WTC11 (cell line): ENCODE measurements around the gene IRX4. TPM values are rescaled to one million over a fixed set of nuclear protein-coding genes. Genes with fewer than 3 reads are reported as not detected.

Experiments
- ATAC-seq: fragments of 200-7000 bp; cut with Tn5 transposase; 2 replicates; pipeline ENCODE4 v1.10.0; 2021; ENCODE audit warnings: mild to moderate bottlenecking, moderate library complexity
- CTCF ChIA-PET: fragments of 300-600 bp; sonication (Branson Sonifier 250); formaldehyde crosslinking; loops from one replicate; lab custom pipeline; 2021; ENCODE audit warnings: antibody characterized with exemption; lab: Charles Lee
- POLR2A ChIA-PET: fragments of 350-600 bp; sonication (Branson Sonifier 250); formaldehyde crosslinking; loops from one replicate; lab custom pipeline; 2021; ENCODE audit warnings: antibody characterized with exemption; lab: Charles Lee
- DNase-seq: peaks from one replicate; pipeline ENCODE4 v3.0.0; 2021; ENCODE audit warnings: low spot score
- H3K27ac Mint-ChIP-seq: 2 replicates; pipeline ENCODE4 v1.8.0; 2021; ENCODE audit warnings: mixed read lengths
- H3K27me3 Mint-ChIP-seq: 2 replicates; pipeline ENCODE4 v1.8.0; 2021; ENCODE audit warnings: low read depth, mild to moderate bottlenecking, moderate library complexity, mixed read lengths
- H3K36me3 Mint-ChIP-seq: 2 replicates; pipeline ENCODE4 v1.8.0; 2021; ENCODE audit warnings: mixed read lengths
- H3K4me1 Mint-ChIP-seq: 2 replicates; pipeline ENCODE4 v1.8.0; 2022; ENCODE audit warnings: mixed read lengths
- H3K4me3 Mint-ChIP-seq: 2 replicates; pipeline ENCODE4 v1.8.0; 2021; ENCODE audit warnings: mild to moderate bottlenecking, moderate library complexity, mixed read lengths
- H3K9me3 Mint-ChIP-seq: 2 replicates; pipeline ENCODE4 v1.8.0; 2021; ENCODE audit warnings: mixed read lengths
- ATF6 ChIP-seq: sonication (generic); formaldehyde crosslinking; IDR thresholded peaks from 2 replicates; pipeline ENCODE4 v1.8.1; 2023; ENCODE audit warnings: mild to moderate bottlenecking, missing genetic modification reagents
- ETV6 ChIP-seq: sonication (generic); formaldehyde crosslinking; IDR thresholded peaks from 2 replicates; pipeline ENCODE4 v1.8.1; 2022; ENCODE audit warnings: mild to moderate bottlenecking, missing genetic modification reagents
- FOXK1 ChIP-seq: sonication (generic); formaldehyde crosslinking; IDR thresholded peaks from 2 replicates; pipeline ENCODE4 v1.8.0; 2022; ENCODE audit warnings: mild to moderate bottlenecking, moderate library complexity, missing genetic modification reagents
- FOXP4 ChIP-seq: sonication (generic); formaldehyde crosslinking; IDR thresholded peaks from 2 replicates; pipeline ENCODE4 v1.8.0; 2022; ENCODE audit warnings: mild to moderate bottlenecking, missing genetic modification reagents
- GABPB1 ChIP-seq: sonication (generic); formaldehyde crosslinking; IDR thresholded peaks from 2 replicates; pipeline ENCODE4 v1.8.1; 2023; ENCODE audit warnings: mild to moderate bottlenecking, missing genetic modification reagents
- MYBL2 ChIP-seq: sonication (generic); formaldehyde crosslinking; IDR thresholded peaks from 2 replicates; pipeline ENCODE4 v1.8.1; 2023; ENCODE audit warnings: mild to moderate bottlenecking, moderate library complexity, missing genetic modification reagents
- NFYB ChIP-seq: sonication (generic); formaldehyde crosslinking; conservative IDR thresholded peaks from 2 replicates; pipeline ENCODE4 v1.8.0; 2022; ENCODE audit warnings: low read depth, missing genetic modification reagents
- OVOL2 ChIP-seq: fragments of 250-450 bp; sonication (Bioruptor Pico); IDR thresholded peaks from 2 replicates; pipeline ENCODE4 v1.9.0; 2021; ENCODE audit warnings: mild to moderate bottlenecking, borderline replicate concordance
- PREB ChIP-seq: sonication (generic); formaldehyde crosslinking; IDR thresholded peaks from 2 replicates; pipeline ENCODE4 v1.8.1; 2022; ENCODE audit warnings: mild to moderate bottlenecking, missing genetic modification reagents, moderate library complexity, borderline replicate concordance
- SP1 ChIP-seq: sonication (generic); formaldehyde crosslinking; conservative IDR thresholded peaks from 2 replicates; pipeline ENCODE4 v1.8.1; 2022; ENCODE audit warnings: missing genetic modification reagents
- TEAD4 ChIP-seq: sonication (generic); formaldehyde crosslinking; IDR thresholded peaks from 2 replicates; pipeline ENCODE4 v1.8.0; 2022; ENCODE audit warnings: mild to moderate bottlenecking, missing genetic modification reagents
- USF1 ChIP-seq: sonication (generic); formaldehyde crosslinking; IDR thresholded peaks from 2 replicates; pipeline ENCODE4 v1.8.0; 2022; ENCODE audit warnings: mild to moderate bottlenecking, missing genetic modification reagents
- ZNF232 ChIP-seq: sonication (generic); formaldehyde crosslinking; IDR thresholded peaks from 2 replicates; pipeline ENCODE4 v1.8.0; 2022; ENCODE audit warnings: mild to moderate bottlenecking, missing genetic modification reagents
- ZNF263 ChIP-seq: sonication (generic); formaldehyde crosslinking; IDR thresholded peaks from 2 replicates; pipeline ENCODE4 v1.8.1; 2022; ENCODE audit warnings: low read depth, mild to moderate bottlenecking, moderate library complexity, missing genetic modification reagents
- ZNF423 ChIP-seq: fragments of 250-450 bp; sonication (Bioruptor Pico); IDR thresholded peaks from 2 replicates; pipeline ENCODE4 v2.1.2; 2022; ENCODE audit warnings: mild to moderate bottlenecking, moderate library complexity
- total RNA-seq: library from RNA; stranded (reverse); gene quantifications from 3 replicates; pipeline ENCODE4 v1.2.3, GENCODE V29; 2021

IRX4 gene
- total RNA-seq, 1 experiment from 2014 or later: 9.0 TPM

- peak overlapping the region; percentile 67 for H3K4me3 Mint-ChIP-seq
- POLR2A ChIA-PET: no interaction called here
- no peaks in the 10 kb centered on the region for H3K9me3 Mint-ChIP-seq
- peak; percentile 56 for DNase-seq
- TF ChIP-seq GABPB1 (CRISPR knock-in tag): no peak
- 0 out of 2 replicates have a peak, but pooled peaks have one; percentile 19 for TF ChIP-seq FOXP4 (CRISPR knock-in tag)
- TF ChIP-seq FOXK1 (CRISPR knock-in tag): 0 out of 2 replicates have a peak, but pooled peaks have one; percentile 38
- 0 out of 2 replicates have a peak, but pooled peaks have one; percentile 36 for TF ChIP-seq ZNF232 (CRISPR knock-in tag)
- peak; percentile 67; the same call in 1 of the 2 replicates for TF ChIP-seq ZNF263 (CRISPR knock-in tag)
- peak; percentile 79 for TF ChIP-seq ETV6
- no peak for TF ChIP-seq ATF6 (CRISPR knock-in tag)
- TF ChIP-seq ZNF423 (CRISPR knock-in tag): peak; percentile 25; the same call in 1 of the 2 replicates
- H3K36me3 Mint-ChIP-seq: no peaks in the 10 kb centered on the region
- peaks cover 74% of the 10 kb centered on the region for H3K27me3 Mint-ChIP-seq
- peak; percentile 63 for ATAC-seq
- no peak overlapping the region for H3K27ac Mint-ChIP-seq
- H3K4me1 Mint-ChIP-seq: peaks cover 24% of the 10 kb centered on the region
- CTCF ChIA-PET: no interaction called here
Measured at GRCh38 chr5:1851290-1851934, 31.3 kb downstream of the IRX4 start.

- DNase-seq: no peak
- H3K27me3 Mint-ChIP-seq: peaks cover 74% of the 10 kb centered on the region
- peak; percentile 46 for ATAC-seq
- H3K4me1 Mint-ChIP-seq: peaks cover 24% of the 10 kb centered on the region
- no peaks in the 10 kb centered on the region for H3K36me3 Mint-ChIP-seq
- H3K4me3 Mint-ChIP-seq: peak overlapping the region; percentile 67
- TF ChIP-seq OVOL2 (CRISPR knock-in tag) (no peak), NFYB (CRISPR knock-in tag) (no peak), ETV6 (no peak), FOXK1 (CRISPR knock-in tag) (no peak), PREB (CRISPR knock-in tag) (no peak), ZNF423 (CRISPR knock-in tag) (no peak), USF1 (CRISPR knock-in tag) (no peak), TEAD4 (CRISPR knock-in tag) (no peak), SP1 (CRISPR knock-in tag) (no peak), MYBL2 (CRISPR knock-in tag) (no peak)
- TF ChIP-seq, all 79 proteins: peak for 0
- Mint-ChIP-seq H3K9me3 (no peaks in the 10 kb centered on the region), H3K27ac (no peak overlapping the region; the same call in 1 of the 2 replicates)
- ChIA-PET POLR2A (interaction anchor here (0.6 kb wide), 1 partner anchor 28 kb away, joined by 3 read pairs; no protein-coding TSS in a partner anchor), CTCF (interaction anchor here (1.4 kb wide), 1 partner anchor 24 kb away, joined by 3 read pairs; no protein-coding TSS in a partner anchor)
Measured at GRCh38 chr5:1850324-1851154, 32.2 kb downstream of the IRX4 start.
